ENCODE measurements around the gene CABP2.
"Not testable (repeated sequence)": the region's sequence is repeated elsewhere in the genome, so short reads cannot be mapped to it uniquely, and the experiment has no call there.

The CABP2 gene

DNA sequence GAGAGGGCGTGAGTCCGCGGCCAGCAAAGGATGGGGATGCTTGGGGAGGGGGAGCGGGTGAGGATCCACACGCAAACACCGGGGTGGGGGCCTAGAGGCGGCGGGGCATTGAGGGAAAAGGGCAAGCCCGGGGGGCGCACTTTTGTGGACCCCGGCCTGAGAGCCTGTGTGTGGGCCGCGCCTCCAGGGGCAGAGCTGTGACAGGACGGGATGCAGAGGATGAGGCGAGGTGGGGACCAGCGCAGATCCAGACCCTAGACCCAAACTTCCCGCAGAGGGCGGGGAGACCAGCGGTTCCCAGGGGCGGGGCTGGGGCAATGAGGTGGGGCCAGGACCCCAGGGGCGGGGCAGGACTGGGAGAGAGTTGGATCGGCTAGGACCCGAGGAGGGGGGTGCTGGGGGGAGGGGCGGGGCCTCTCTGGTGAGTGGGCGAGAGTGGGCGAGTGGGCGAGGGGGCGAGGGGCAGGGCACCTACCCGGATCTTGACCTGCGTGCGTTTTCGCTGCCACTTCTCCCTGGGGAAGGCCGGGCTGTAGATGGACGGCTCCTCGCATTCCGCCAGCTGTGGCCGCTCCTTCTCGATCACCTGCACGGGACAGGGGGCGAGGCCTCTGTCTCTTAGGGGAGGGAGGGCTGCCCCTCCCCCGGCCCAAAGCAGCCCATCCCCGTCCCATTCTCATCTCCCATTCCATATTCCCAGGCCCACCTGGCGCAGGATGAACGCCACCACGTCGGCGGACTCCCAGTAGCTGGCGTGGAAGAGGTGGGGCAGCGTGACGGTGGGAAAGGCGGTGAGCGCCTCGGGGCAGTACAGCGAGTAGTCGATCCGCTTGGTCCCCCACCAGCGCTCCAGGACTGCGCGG is 28.6 kb downstream of the CABP2 start:
- DNase-seq (ENCODE audit: low read depth), result no peak

DNA sequence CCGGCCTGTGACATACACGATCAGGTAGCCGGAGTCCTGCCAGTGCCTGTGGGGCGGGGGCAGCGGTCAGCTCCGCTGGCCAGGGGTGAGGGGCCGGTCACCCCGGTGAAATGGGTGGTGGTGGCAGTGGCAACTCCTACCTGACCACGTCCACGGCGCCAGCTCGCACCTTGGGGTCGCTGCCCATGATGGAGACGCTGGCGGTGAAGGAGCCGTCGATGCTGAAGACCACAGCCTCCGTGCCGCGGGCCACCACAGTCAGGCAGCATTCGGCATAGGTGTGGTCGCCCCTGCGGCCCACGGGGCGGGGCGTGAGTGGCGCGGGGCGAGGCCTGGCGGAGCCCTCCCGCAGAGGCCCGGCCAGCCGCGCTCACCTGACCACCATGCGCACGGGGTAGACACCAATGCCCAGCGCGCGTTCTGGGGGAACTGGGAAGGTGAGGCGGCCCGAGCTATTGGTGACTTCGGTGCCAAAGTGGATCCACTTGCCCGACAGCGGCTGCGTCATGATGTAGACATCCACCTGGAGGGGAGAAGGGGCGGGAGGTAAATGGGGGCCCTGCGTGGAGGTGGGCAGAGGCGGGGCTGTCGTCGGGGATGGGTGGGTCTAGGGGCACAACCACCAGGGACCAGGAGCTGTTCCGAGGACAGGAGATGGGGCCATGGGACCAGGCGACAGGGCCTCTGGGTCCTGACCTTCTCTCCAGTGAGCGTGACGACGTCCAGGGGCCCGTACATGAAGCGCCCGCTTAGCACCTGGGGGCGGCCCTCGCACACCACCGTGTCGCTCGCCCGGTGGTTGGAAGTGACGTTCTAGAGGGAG is 29.5 kb downstream of the CABP2 start:
- no peak for DNase-seq (ENCODE audit: low read depth)

DNA sequence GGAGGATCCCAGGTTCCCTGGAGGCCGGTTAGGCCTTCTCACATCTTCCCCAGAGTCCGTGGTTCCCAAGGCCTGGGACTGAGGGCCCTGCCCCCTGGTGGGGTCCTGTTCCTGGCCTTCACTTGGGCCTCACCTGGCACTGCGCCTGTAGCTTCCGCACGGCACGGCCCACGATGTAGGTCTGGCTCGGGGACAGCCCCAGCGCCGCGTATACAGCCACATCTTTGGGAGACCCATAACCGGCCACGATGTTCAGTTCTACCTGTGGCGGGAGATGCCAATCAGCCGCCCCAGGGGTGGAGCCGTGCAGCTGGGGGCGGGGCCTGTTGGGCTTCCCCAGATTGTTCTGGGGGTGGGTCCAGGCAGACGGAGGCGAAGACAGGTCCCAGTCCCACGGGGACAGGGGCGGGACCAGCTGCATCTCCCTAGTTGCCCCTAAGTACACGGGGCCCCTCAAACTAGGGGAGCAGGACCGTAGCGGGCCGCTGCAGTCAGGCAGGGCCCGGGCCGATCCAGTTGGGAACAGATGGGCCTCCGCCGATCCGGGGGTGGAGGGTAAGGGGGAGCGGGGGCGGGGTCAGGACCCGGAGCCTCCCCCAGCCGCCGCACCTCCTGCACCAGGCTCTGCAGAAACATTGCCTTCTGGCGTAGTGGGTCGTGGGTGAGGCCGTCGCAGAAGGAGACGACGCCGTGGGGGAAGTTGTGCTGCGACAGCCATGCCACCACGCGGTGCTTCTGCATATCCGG is 30.3 kb downstream of the CABP2 start:
- no peak for DNase-seq (ENCODE audit: low read depth)

GRCh38 chr11:67492069-67492727 is 31.0 kb downstream of the CABP2 start:
- DNase-seq (ENCODE audit: low read depth), result no peak

DNA sequence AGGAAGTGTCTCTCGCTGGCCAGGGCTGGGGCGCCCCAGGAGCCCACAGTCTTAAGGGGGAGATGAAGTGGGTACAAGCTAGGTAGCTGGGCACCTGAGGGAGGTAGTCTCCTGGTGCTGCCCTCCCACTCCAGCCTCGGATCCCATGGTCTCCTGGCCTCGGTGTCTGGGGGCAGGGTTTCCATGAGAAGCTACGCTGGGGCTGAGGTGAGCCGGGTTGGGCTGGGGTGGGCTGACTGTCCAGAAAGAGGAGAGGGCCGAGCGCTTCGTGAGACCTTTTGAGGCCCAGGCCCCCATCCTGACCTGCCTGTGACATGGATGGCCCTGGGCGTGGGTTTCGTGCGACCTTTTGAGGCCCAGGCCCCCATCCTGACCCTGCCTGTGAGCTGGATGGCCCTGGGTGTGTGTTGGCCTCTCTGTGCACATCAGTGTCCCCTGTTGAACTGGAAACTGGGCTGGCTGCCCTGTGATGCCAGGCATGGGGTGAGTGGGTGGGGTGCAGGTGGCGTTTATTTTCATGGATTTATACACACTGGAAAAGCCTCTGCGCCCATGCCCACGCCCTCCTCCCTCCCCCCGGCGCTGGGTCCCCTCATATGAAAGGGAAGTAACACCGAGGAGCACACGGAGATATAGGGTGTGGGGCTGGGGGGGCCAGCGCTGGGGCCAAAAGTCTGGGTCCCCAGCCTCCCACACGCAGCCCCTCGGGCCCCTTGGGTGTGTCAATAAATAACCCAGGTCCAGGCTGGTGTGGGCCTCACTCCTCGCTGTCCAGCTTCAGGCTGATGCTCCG is 31.8 kb downstream of the CABP2 start:
- DNase-seq (ENCODE audit: low read depth), result no peak

DNA sequence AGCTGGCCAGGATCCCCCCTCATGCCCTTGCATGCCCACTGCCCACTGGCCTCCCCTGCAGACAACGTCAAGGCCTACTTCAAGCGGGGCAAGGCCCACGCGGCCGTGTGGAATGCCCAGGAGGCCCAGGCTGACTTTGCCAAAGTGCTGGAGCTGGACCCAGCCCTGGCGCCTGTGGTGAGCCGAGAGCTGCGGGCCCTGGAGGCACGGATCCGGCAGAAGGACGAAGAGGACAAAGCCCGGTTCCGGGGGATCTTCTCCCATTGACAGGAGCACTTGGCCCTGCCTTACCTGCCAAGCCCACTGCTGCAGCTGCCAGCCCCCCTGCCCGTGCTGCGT is 32.5 kb downstream of the CABP2 start:
- DNase-seq (ENCODE audit: low read depth), result no peak

GRCh38 chr11:67489885-67490726 is 33.1 kb downstream of the CABP2 start:
- no peak for DNase-seq (ENCODE audit: low read depth)

DNA sequence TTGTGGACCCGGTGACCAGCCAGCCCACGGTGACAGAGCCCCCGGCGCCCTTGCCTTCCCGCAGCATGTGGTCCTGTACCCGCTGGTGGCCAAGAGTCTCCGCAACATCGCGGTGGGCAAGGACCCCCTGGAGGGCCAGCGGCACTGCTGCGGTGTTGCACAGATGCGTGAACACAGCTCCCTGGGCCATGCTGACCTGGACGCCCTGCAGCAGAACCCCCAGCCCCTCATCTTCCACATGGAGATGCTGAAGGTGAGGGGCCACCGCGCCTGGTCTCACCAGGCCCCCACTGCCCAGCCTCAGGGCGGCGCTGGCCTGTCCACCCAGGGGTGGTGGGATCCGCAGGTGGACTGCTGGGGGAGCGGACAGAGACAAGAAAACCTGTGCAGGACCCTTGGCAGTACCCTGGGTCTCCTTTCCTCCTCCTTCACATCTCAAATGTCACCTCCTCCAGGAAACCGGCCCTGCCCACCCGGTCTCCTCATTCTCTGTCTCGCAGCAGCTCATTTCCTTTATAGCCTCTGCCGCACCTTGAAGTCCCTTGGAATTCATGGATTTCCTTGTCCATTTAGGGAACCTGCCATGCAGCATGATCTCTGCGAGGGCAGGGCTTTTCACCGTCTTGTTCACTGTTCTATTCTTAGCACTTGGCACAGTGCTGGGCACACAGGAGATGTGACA is 33.9 kb downstream of the CABP2 start:
- DNase-seq (ENCODE audit: low read depth), result no peak

GRCh38 chr11:67486481-67487195 is 36.6 kb downstream of the CABP2 start:
- DNase-seq (ENCODE audit: low read depth), result peak; percentile 55

DNA sequence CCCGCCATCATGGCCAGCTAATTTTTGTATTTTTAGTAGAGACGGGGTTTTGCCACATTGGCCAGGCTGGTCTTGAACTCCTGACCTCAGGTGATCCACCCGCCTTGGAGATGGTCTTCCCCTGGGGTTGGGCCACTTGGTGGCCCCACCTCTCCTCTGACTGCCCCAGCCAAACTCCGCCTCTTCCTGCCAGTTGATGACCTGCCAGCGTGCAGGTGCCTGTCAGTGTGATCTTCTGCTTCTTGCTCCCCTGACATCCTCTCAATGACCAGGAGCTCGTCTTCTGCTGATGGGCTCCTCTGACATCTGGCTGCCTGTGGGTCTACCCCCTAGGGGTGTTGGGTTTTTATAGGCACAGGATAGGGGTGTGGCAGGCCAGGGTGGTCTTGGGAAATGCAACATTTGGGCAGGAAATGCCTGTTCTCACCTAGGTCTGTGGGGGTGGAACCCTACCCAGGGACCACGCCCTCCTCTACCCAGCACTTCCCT is 37.3 kb downstream of the CABP2 start:
- peak; percentile 67 for DNase-seq (ENCODE audit: low read depth)

DNA sequence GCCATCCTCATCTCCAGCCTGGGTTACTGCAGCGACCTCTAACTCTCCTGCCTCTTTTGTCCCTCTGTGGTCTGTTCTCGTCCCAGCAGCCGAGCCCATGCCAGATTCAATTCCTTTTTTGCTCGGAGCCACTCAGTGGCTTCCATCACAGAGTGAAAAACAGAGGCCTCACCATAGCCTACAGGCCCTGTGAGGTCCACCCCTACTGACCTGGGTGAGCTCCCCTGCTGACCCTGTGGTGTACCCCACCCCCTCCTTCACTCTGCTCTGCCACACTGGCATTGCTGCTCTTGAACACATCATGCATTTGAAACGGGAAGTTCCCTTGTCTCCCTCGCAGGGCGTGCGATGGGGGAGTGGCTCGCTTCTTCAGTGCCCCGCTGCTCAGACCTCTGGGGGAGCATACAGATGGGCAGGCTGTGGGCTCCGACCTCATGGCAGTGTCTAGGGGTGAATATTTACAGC is 38.4 kb downstream of the CABP2 start:
- peak; percentile 72 for DNase-seq (ENCODE audit: low read depth)

DNA sequence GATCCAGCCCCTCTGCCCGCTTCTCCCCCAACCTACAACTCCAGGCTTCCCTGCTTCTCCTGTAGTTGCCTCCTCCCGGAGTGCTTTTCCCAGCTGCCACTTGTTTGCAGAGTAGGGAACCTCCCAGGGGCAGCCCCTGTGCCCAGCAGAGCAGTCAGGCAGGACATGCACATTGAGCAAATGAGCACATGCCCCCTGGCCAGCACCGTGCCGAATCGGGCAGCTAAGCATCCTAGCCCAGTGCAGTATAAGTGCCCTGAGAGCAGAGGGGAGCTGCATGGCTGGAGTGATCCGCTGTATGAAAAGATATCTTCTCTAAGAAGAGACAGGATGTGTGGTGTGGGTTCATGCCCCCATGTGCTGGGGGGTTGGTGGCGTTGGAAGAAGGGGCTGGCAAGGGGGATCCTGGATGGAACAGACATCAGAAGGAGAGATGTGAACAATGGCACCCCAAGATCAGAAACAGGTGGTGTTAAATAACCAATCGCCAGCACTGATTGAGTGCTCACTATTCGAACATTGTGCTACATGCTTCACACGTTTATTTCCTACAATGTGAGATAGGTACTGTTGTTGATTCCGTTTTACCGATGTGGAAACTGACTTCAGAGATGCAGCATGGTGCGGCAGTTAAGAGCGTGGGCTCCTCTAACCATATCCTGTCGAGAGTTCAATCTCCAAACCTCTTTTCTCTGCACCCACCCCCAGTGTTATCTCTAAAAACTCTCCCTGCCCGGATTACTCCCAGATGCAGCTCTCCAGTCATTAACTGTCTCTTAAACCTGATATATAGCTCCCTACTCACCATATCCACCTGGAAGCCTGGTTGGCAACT is 39.2 kb downstream of the CABP2 start:
- DNase-seq (ENCODE audit: low read depth), result peak; percentile 35

DNA sequence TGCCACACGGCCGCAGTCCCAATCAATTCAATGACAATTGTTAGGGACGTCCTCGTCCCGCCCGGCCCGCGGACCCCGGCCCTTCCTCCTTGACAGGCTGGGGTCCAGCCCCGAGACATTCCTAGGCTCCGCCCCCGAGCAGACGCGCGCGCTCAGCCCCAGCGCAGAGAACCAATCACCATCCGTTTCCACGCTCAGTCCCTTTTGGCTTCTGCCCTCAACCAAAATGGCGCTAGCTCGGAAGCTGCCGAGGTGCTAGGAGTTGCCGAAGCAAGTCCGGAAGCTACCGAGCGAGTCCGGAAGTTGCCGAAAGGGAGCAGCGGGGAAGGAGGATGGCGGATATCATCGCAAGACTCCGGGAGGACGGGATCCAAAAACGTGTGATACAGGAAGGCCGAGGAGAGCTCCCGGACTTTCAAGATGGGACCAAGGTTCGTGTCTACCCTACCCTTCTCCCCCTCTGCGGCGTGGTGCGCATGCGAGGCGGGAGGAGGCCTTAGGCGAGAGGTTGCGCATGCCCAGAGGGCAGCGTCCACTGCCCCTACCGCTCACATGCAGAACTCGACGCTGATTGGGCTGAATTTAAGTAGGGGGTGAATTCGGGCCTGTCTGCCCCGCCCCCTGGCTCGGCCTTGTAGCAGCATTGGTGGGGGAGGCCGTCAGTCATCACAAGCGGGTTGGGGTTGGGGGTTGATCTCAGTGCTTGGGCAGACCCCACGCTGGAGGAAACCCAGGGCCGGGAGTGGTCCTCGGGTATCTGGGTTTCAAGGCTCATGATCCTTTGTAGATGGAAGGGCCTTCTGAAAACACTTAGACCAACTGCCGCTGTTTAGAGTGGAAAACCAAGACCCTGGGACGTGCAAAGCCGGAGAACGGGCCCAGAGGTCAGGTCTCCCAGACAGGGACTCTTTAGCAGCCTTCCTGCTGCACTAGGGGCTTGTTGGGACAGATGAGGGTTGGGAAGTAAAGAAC is 40.1 kb downstream of the CABP2 start, which contains the start of gene AIP:
Gene AIP (plus strand): TSS at position 200 of the 972 bp plus-strand sequence. CDS start 133 bp downstream, at position 333.
- DNase-seq (ENCODE audit: low read depth), result peak; percentile 95

DNA sequence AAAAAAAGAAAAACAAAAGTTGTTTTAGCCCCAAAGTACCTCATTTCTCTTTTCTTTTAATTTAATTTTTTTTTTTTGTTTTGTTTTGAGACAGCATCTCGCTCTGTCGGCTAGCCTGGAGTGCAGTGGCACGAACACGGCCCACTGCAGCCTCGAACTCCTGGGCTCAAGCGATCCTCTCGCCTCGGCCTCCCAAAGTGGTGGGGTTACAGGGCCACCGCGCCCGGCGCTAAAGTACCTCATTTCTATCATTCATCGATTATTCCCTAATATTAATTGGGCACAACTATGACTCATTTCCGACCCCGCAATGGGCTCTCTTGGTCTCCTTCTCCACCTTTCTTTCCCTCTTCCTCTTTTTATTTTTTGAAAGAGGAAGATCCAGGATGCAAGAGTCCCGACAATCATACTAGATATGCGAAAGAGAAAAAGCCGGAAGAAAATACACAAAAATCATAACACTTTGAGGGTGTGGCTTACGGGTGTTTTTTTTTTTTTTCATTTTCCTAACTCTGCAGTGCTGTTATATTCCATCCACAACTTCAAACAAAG is 40.9 kb downstream of the CABP2 start:
- no peak for DNase-seq (ENCODE audit: low read depth)

- not testable (repeated sequence) for DNase-seq (ENCODE audit: low read depth)
Measured at GRCh38 chr11:67477344-67478050, 45.7 kb downstream of the CABP2 start.
